Choroid plexus epithelial cell (primary cell): ENCODE measurements around the gene COIL.

Experiments
- DNase-seq: peaks from one replicate; pipeline ENCODE4 v3.0.0-alpha.2; 2010; ENCODE audit warnings: low read depth
- H3K4me3 ChIP-seq: 2 replicates; pipeline ENCODE4 v1.5.1; 2011; ENCODE audit warnings: low read depth, mild to moderate bottlenecking, control low read depth, low read length, moderate library complexity
- TF ChIP-seq, protein P1 (sequence below): conservative IDR thresholded peaks from 2 replicates; pipeline ENCODE4 v1.5.1; 2011; ENCODE audit warnings: low read depth, mild to moderate bottlenecking, control low read depth, inconsistent platforms, low read length, moderate library complexity

Gene COIL

DNA sequence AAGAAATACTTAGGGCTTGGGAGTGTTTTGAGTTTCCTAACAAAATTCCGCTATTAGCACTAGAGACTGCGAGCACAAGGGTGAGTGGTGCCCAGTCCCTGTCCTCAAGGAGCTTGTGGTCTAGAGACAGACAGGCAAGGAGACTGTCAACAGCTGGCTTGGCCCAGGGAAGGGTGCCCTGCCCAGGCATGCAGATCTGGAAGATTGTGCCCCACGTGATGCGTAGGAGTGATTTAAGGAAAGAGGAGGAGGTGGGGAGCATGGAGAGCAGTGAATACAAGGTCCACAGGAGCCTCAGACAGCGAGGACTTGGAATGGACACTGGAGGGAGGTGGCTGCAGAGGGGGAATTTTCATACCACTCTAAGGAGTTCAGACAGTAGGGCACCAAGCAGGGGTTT, 42.1 kb upstream of the COIL start:
- H3K4me3 ChIP-seq = no peak overlapping the region
- no peak for DNase-seq
- TF ChIP-seq, protein P1, sequence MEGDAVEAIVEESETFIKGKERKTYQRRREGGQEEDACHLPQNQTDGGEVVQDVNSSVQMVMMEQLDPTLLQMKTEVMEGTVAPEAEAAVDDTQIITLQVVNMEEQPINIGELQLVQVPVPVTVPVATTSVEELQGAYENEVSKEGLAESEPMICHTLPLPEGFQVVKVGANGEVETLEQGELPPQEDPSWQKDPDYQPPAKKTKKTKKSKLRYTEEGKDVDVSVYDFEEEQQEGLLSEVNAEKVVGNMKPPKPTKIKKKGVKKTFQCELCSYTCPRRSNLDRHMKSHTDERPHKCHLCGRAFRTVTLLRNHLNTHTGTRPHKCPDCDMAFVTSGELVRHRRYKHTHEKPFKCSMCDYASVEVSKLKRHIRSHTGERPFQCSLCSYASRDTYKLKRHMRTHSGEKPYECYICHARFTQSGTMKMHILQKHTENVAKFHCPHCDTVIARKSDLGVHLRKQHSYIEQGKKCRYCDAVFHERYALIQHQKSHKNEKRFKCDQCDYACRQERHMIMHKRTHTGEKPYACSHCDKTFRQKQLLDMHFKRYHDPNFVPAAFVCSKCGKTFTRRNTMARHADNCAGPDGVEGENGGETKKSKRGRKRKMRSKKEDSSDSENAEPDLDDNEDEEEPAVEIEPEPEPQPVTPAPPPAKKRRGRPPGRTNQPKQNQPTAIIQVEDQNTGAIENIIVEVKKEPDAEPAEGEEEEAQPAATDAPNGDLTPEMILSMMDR = no peak

DNA sequence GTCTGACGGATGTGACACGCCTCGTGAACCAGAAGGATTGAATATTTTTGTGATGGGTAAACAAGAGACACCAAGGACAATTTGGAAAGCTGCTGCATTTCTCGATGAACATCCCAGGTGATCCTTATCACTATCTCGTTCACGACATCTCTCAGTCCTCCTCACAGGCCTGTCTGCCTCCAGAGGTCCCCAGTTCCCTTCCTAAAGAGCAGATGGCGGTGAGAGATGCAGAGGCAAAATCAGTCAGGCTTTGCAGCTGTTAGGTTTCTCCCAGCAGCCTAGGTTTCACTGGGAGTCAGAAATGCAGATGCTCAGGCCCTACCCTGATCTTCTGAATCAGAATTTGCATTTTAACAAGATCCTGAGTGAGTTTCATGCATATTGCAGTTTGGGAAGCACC, 40.7 kb upstream of the COIL start:
- TF ChIP-seq, protein P1 = no peak
- no peak overlapping the region for H3K4me3 ChIP-seq
- no peak for DNase-seq

DNA sequence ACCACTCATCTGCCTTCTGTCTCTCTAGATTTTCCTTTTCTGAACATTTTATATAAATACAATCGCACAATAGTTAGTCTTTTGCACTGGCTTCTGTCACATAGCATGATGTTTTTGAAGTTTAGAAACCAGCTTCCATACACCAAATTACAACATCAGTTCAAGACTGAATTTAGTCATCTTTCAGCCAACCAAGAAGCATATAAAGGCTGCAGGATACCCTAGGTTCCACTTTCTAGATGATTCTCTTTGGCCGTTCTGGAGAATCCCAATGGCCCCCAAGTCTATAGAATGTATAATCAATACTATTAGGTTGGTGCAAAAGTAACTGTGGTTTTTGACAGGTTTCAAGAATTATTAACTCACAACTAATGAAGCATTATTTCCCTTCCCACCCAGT, 36.5 kb upstream of the COIL start:
- DNase-seq = no peak
- TF ChIP-seq, protein P1 = no peak
- H3K4me3 ChIP-seq = no peak overlapping the region

DNA sequence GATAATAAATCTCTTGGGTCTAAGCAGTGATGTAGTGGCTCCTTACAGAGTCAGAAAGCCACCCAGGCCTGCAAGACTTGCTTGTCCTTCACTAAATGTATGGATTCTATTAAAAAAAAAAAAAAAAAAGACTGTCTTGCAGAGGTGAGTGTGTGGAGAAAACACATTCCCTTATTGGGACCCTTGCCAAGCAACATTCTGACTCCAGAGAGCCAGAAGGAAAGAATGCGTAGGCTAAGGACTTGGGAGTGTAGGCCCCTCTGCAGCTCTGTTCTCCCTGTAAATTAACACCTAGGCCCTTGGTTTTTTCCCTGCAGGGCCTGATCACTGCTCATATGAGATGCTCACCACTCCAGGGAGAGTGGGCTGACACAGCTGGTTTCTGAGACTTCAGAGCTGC, 34.9 kb upstream of the COIL start:
- no peak for DNase-seq
- H3K4me3 ChIP-seq = no peak overlapping the region
- TF ChIP-seq, protein P1 = no peak

DNA sequence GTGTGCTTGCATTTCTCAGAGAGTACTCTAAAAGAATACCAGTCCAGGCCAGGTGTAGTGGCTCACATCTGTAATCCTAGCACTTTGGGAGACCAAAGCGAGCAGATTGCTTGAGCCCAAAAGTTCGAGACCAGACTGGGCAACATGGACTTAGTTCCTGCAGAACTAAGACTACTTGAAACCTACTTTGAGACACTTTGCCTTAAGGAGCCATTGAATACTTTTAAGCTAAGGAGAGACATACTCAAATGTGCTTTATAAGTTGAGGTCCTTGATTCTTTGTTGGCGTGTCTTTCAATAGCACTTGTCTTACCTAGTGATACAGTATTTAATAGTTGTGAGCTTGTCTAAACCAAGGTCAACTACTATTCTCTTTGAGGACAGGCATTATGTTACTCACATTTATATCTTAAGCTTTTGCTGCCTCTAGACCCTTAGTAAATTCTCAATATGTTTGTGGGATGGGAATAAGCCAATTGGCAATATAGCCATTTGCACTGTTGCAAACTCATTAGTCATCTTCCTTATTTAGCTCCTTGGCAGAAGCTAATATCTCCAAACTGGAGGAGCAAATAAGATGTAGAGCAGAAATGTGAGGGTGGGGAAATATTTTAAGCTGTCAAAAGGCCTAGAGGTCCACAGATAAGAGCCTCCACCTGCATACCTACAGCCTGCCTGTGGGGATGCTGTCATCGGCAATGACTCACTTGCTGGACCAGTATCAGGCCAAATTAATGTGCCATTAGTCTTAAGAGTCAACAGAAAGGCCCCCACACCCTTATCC, 33.4 kb upstream of the COIL start:
- TF ChIP-seq, protein P1 = no peak
- DNase-seq = no peak
- no peak overlapping the region for H3K4me3 ChIP-seq

DNA sequence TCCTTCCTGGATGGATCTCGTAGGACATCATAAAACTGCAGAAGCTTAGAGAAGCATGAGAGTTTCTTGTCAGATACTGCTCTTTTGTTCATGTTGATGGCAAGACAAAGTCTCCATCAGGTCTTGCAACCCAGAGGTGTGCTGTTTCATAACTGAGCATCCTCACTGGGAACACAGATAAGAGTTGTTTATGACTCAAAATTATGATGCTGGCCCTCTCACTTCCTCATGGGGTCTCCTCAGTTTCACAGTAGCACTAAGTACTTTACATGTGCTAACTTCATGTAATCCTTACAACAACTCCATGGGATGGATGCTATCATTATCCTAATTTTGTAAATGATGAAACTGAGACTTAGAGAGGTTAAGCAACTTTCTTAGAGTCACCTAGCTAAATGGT, 31.5 kb upstream of the COIL start:
- DNase-seq = no peak
- H3K4me3 ChIP-seq = no peak overlapping the region
- TF ChIP-seq, protein P1 = no peak
